ENCODE data around the gene DPCD.

DNA sequence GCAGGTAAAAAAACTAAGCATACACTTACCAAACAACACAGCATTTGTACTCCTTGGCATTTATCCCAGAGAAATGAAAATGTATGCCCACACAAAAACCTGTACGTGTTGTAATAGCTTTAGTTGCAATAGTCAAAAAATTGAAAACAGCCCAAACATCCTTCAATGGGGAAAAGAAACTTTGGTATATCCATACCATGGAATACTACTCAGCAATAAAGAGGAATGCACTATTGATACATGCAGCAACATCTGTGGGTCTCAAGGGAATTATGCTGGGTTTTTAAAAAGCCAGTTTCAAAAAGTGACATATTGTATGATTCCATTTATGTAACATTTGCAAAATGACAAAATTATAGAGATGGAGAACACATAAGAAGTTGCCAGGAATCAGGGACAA lies 35.4 kb downstream of the DPCD start:
- TF ChIP-seq, protein P1, sequence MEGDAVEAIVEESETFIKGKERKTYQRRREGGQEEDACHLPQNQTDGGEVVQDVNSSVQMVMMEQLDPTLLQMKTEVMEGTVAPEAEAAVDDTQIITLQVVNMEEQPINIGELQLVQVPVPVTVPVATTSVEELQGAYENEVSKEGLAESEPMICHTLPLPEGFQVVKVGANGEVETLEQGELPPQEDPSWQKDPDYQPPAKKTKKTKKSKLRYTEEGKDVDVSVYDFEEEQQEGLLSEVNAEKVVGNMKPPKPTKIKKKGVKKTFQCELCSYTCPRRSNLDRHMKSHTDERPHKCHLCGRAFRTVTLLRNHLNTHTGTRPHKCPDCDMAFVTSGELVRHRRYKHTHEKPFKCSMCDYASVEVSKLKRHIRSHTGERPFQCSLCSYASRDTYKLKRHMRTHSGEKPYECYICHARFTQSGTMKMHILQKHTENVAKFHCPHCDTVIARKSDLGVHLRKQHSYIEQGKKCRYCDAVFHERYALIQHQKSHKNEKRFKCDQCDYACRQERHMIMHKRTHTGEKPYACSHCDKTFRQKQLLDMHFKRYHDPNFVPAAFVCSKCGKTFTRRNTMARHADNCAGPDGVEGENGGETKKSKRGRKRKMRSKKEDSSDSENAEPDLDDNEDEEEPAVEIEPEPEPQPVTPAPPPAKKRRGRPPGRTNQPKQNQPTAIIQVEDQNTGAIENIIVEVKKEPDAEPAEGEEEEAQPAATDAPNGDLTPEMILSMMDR (IDR thresholded peaks at IDR 0.05 in 8 of 11, conservative IDR thresholded peaks at IDR 0.05 in 3 of 11): no peak
- TF ChIP-seq POLR2A (IDR thresholded peaks at IDR 0.05) (no peak), POLR2AphosphoS5 (IDR thresholded peaks at IDR 0.05) (no peak)

Data from spleen (tissue), 7 donors.